ENCODE measurements around the gene TOPAZ1. TPM values are rescaled to one million over a fixed set of nuclear protein-coding genes. Genes with fewer than 3 reads are reported as not detected.
A peak's percentile ranks its signal among the peaks of the same experiment; 100 is the strongest.
"Not testable (repeated sequence)": the region's sequence is repeated elsewhere in the genome, so short reads cannot be mapped to it uniquely, and the experiment has no call there.

The TOPAZ1 gene
- total RNA-seq, 2 donors from 2014 or later: not detected

- ATAC-seq (no peak), DNase-seq (no peak)
- no peaks in the 10 kb centered on the region for H3K27me3 Mint-ChIP-seq
- H3K9me3 ChIP-seq (ENCODE audit: control insufficient read depth, low read length, poor library complexity, severe bottlenecking): no peaks in the 10 kb centered on the region
- H3K36me3 Mint-ChIP-seq (ENCODE audit: low read depth): no peaks in the 10 kb centered on the region
- no peak overlapping the region for H3K4me3 Mint-ChIP-seq
- H3K4me1 Mint-ChIP-seq: peaks cover 20% of the 10 kb centered on the region
- peak overlapping the region; percentile 9 for H3K27ac Mint-ChIP-seq
Observed at GRCh38 chr3:44342176-44342790, 100.6 kb downstream of the TOPAZ1 start.

- H3K27me3 Mint-ChIP-seq: no peaks in the 10 kb centered on the region
- no peaks in the 10 kb centered on the region for H3K36me3 Mint-ChIP-seq (ENCODE audit: low read depth)
- H3K27ac Mint-ChIP-seq: no peak overlapping the region
- no peaks in the 10 kb centered on the region for H3K9me3 ChIP-seq (ENCODE audit: control insufficient read depth, low read length, poor library complexity, severe bottlenecking)
- no peak for ATAC-seq
- H3K4me1 Mint-ChIP-seq: peaks cover 15% of the 10 kb centered on the region
- H3K4me3 Mint-ChIP-seq: no peak overlapping the region
- no peak for DNase-seq
Observed at GRCh38 chr3:44343421-44343820, 101.7 kb downstream of the TOPAZ1 start.

- H3K9me3 ChIP-seq (ENCODE audit: control insufficient read depth, low read length, poor library complexity, severe bottlenecking); H3K27ac Mint-ChIP-seq; DNase-seq; H3K4me3 Mint-ChIP-seq; H3K27me3 Mint-ChIP-seq; H3K36me3 Mint-ChIP-seq (ENCODE audit: low read depth); ATAC-seq: not testable (repeated sequence)
- H3K4me1 Mint-ChIP-seq: peaks cover 20% of the 10 kb centered on the region
Observed at GRCh38 chr3:44346590-44346989, 104.9 kb downstream of the TOPAZ1 start.

- DNase-seq (no peak), ATAC-seq (no peak)
- no peaks in the 10 kb centered on the region for H3K9me3 ChIP-seq (ENCODE audit: control insufficient read depth, low read length, poor library complexity, severe bottlenecking)
- Mint-ChIP-seq H3K36me3 (ENCODE audit: low read depth) (peaks cover 3% of the 10 kb centered on the region), H3K4me3 (no peak overlapping the region), H3K27me3 (no peaks in the 10 kb centered on the region), H3K27ac (peak overlapping the region; percentile 79), H3K4me1 (peaks cover 20% of the 10 kb centered on the region)
Observed at GRCh38 chr3:44348993-44349392, 107.3 kb downstream of the TOPAZ1 start.

GRCh38 chr3:44353355-44353924 is 111.8 kb downstream of the TOPAZ1 start:
- Mint-ChIP-seq H3K27ac (no peak overlapping the region), H3K4me3 (no peak overlapping the region), H3K4me1 (peaks cover 22% of the 10 kb centered on the region), H3K36me3 (ENCODE audit: low read depth) (peaks cover 11% of the 10 kb centered on the region), H3K27me3 (no peaks in the 10 kb centered on the region)
- H3K9me3 ChIP-seq (ENCODE audit: control insufficient read depth, low read length, poor library complexity, severe bottlenecking): no peaks in the 10 kb centered on the region
- no peak for DNase-seq
- ATAC-seq: no peak

GRCh38 chr3:44355362-44356033 is 113.8 kb downstream of the TOPAZ1 start:
- no peaks in the 10 kb centered on the region for H3K9me3 ChIP-seq (ENCODE audit: control insufficient read depth, low read length, poor library complexity, severe bottlenecking)
- H3K4me3 Mint-ChIP-seq: no peak overlapping the region
- H3K27me3 Mint-ChIP-seq: no peaks in the 10 kb centered on the region
- peaks cover 11% of the 10 kb centered on the region for H3K4me1 Mint-ChIP-seq
- H3K27ac Mint-ChIP-seq: no peak overlapping the region
- H3K36me3 Mint-ChIP-seq (ENCODE audit: low read depth): peaks cover 18% of the 10 kb centered on the region
- ATAC-seq (no peak), DNase-seq (no peak)

- peaks cover 13% of the 10 kb centered on the region for H3K36me3 Mint-ChIP-seq (ENCODE audit: low read depth)
- peaks cover 8% of the 10 kb centered on the region for H3K4me1 Mint-ChIP-seq
- H3K27ac Mint-ChIP-seq: peak overlapping the region; percentile 66
- no peak for DNase-seq
- ATAC-seq: no peak
- H3K27me3 Mint-ChIP-seq: no peaks in the 10 kb centered on the region
- H3K9me3 ChIP-seq (ENCODE audit: control insufficient read depth, low read length, poor library complexity, severe bottlenecking): no peaks in the 10 kb centered on the region
- no peak overlapping the region for H3K4me3 Mint-ChIP-seq
Observed at GRCh38 chr3:44359146-44359751, 117.6 kb downstream of the TOPAZ1 start.

- H3K4me3 Mint-ChIP-seq: no peak overlapping the region
- no peak for ATAC-seq
Observed at GRCh38 chr3:44363591-44363990, 121.9 kb downstream of the TOPAZ1 start.

GRCh38 chr3:44365952-44366351 is 124.3 kb downstream of the TOPAZ1 start:
- ATAC-seq (no peak), DNase-seq (no peak)
- Mint-ChIP-seq H3K4me1 (no peaks in the 10 kb centered on the region), H3K27me3 (no peaks in the 10 kb centered on the region), H3K4me3 (no peak overlapping the region), H3K36me3 (ENCODE audit: low read depth) (no peaks in the 10 kb centered on the region), H3K27ac (no peak overlapping the region)
- no peaks in the 10 kb centered on the region for H3K9me3 ChIP-seq (ENCODE audit: control insufficient read depth, low read length, poor library complexity, severe bottlenecking)

More at GRCh38 chr3:44363591-44363990, 121.9 kb downstream of the TOPAZ1 start:
- no peak for DNase-seq
- no peaks in the 10 kb centered on the region for H3K9me3 ChIP-seq (ENCODE audit: control insufficient read depth, low read length, poor library complexity, severe bottlenecking)
- Mint-ChIP-seq H3K27me3 (no peaks in the 10 kb centered on the region), H3K36me3 (ENCODE audit: low read depth) (peaks cover 6% of the 10 kb centered on the region), H3K27ac (no peak overlapping the region), H3K4me1 (peaks cover 7% of the 10 kb centered on the region)

GRCh38 chr3:44375450-44375849 is 133.8 kb downstream of the TOPAZ1 start:
- Mint-ChIP-seq H3K4me1 (no peaks in the 10 kb centered on the region), H3K27ac (no peak overlapping the region), H3K36me3 (ENCODE audit: low read depth) (no peaks in the 10 kb centered on the region), H3K4me3 (no peak overlapping the region), H3K27me3 (no peaks in the 10 kb centered on the region)
- no peaks in the 10 kb centered on the region for H3K9me3 ChIP-seq (ENCODE audit: control insufficient read depth, low read length, poor library complexity, severe bottlenecking)
- ATAC-seq: no peak
- no peak for DNase-seq

Other genes starting within 250 kb of the TOPAZ1 start
- gene TCAIM, start 96.9 kb downstream of the TOPAZ1 start, total RNA-seq: 1 to 10 TPM; 6.3 to 9.4 TPM
- gene ZNF445, start 235.8 kb downstream of the TOPAZ1 start, total RNA-seq: 10 to 100 TPM in 1 of 2 donors, 1 to 10 TPM in 1; 9.7 to 10.6 TPM